NCI-H1105 treated with DMSO at 0.1 percent for 48 hours (cell line): ENCODE data around the gene IFNA1.
A peak's percentile ranks its signal among the peaks of the same experiment; 100 is the strongest.
"Not testable (repeated sequence)": the region's sequence is repeated elsewhere in the genome, so short reads cannot be mapped to it uniquely, and the experiment has no call there.

Experiments used
- DNase-seq: peaks from one replicate; lab custom pipeline; 2025; lab: John Stamatoyannopoulos, UW

IFNA1 gene

DNA sequence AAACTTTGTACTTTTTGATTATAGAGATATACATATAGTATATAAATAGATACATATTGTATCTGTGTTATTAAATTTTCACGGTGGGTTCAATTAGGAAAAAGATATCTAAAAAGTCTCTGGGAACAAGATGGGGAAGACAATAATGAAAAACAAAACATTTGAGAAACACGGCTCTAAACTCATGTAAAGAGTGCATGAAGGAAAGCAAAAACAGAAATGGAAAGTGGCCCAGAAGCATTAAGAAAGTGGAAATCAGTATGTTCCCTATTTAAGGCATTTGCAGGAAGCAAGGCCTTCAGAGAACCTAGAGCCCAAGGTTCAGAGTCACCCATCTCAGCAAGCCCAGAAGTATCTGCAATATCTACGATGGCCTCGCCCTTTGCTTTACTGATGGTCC is at the start of gene IFNA1:
Gene IFNA1 (plus strand): TSS at position 301 of the 400 bp plus-strand sequence. CDS start 69 bp downstream, at position 370.
- DNase-seq = no peak

DNA sequence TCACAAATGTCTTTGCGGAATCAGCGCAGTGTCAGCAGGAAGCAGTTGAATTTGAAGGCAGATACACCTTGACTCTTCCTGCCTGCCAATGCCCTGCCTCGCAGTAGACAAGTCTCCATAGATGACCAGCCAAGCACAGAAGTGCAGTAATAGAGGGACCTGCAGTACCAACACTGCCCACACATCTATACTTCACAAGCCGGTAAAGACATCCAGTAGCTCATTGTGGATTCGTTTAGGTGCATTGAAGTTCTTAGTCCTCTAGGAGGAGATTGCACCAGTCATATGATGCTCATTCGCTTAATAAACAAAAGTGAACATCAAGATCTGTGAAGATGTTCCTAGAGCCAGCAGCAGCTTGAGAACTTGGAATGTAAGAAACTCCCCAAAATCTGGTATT is 48.0 kb upstream of the IFNA1 start:
- no peak for DNase-seq

DNA sequence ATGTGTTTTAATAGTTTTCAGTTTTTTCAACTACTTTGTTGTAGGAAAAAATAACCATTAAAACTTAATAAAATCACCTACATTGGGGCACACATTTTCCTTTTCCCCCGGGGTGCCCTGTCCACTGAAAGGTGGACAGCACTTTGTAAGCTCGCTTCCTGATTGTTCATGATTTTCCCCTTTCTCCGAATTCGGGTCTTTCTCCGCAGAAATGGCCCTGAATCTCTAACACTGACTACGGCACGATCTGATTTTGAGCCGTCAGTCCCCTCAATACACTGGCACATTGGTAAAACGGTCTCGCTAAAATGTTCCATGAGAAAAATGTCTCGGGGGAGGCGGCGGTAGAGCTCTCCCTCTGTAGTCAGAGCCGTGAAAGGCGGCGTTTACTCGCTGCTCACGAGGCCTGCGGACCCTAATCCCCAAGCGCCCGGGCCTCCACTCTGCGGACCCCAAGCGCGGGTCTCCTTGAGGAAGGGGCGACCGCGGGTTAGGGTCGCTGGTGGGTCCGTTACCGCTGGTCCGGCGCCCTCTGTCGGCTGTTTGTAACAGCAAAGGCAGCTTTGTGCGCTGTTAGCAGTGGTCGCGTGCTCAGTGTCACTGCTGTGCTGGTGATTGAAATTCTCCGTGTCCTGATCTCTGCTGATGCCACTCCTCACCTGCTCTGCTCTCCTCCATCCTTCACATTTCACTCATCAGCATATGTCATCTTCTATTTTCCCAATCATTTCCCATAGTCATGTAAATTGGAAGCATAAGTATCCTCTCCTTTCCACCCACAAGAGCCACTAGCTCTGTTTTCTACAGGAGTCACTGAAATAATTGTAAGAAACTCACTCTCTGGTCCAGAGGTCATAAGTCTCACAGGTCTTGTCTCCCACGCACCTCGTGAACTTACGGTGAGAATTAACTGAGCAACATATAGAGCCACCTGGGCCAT is 44.2 kb upstream of the IFNA1 start:
- peak; percentile 43 for DNase-seq

DNA sequence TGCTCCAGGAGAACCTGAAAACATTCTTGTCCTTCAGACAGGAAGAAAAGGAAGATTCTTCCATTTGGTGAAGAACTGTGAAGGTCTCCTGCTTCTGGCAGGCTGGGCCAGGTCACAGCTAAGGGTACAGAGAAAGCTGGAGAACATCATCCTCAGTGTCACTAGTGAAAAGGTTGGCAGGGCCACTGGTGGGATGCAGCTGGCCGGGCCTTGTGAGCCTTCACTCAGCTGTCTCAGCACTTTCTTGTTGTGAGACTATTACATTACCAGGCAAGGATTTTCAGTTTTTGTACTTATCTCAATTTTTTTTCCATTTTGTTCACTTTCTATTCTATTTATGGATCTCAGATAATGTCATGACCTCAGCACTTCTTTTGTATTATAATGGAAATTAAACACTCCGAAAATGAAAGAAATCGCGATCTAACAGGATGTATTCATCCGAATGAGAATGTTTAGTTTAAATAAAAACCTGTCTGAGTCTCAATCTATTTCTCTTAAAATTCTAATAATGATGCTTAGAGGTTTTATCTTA is 41.2 kb upstream of the IFNA1 start:
- no peak for DNase-seq

DNA sequence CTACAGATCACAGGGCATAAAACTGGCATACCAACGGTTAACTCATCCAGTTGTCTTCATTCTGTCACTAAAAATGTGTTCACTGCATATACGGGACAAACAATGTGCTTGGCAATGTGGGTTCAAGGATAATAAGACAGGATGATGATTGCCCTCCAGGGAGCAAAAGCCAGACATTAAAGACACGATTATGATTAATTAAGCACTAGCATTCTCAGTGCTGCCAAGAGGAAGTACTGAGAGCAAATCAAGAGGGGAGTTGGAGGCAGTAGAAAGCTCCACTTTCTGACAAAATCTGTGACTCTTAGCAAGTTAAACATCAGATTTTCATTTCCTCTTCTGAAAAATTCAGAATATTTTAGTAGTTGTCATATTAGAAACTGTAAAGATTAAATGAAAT is 40.3 kb upstream of the IFNA1 start:
- DNase-seq = no peak

DNA sequence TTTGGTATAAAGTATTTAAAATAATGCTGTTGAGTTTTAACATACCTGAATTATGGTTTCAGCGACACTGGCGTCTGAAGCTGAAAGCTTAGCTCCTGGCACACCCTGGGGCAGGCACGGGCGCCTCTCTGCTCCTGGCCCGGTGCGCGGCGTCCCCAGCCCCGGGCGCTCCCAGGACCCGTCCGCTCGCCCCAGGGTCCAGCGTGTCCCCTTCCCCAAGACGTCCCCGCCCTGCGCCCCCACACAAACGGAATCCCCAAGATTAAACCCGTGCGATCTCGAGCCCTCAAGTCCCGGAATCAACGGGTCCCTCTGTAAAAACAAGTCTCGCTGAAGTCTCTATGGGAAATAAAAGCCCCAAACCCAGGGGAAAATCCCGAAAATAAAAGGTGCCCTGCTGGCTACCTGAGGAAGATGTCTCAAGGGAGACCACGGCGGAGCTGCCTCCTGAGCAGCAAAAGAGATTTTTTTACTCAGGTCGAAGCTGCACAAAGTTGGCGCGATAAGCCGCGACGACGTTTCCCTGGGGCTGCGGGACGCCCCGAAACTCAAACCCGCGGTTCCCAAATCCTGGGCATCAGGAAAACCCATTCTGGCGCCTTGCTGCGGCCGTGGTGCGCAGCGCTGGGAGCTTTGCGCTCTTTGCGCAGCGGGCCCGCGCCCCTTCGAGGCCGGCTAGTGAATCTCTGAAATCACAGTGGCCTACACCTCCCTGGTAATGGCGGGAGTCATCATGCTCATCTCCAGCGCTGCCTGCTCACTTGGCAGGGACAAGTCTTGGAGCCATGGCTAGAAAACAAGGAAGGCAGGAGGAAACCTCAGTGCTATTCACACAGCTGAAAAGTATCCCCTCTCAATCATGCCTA is 37.6 kb upstream of the IFNA1 start:
- no peak for DNase-seq

DNA sequence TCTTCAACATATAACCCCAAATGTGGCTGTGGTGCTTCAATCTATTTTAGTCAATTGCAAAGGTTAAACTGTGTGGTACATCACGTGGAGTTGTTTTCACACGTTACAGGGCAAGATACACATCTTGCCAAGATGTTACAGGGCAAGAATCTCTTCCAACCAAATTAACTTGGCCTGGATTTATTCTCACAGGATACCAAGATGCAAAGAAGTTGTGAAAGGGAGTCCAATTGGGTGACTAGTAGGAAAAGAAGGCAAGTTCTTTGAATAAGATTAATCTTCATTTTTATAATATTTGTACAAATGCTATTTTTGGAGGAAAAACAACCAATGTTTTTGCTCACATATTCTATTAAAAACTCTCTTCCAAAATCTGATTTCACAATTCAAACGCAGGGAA is 36.1 kb upstream of the IFNA1 start:
- DNase-seq = no peak

DNA sequence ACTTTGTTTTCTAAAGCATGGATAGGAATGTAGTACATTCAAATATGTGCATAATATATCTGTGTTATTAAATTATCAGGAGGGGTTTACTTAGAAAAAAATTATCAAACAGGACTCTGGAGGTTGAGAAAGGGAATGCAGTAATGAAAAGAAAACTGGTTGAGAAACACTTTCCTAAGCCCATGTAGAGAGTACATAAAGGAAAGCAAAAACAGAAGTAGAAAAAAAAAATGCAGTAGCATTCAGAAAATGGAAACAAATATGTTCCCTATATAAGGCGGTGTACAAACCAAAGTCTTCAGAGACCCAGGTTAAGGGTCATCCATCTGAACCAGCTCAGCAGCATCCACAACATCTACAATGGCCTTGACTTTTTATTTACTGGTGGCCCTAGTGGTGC is 31.4 kb upstream of the IFNA1 start, which contains the start of gene IFNA8:
Gene IFNA8 (plus strand): TSS at position 301 of the 400 bp plus-strand sequence. CDS start 60 bp downstream, at position 361.
- DNase-seq = no peak

DNA sequence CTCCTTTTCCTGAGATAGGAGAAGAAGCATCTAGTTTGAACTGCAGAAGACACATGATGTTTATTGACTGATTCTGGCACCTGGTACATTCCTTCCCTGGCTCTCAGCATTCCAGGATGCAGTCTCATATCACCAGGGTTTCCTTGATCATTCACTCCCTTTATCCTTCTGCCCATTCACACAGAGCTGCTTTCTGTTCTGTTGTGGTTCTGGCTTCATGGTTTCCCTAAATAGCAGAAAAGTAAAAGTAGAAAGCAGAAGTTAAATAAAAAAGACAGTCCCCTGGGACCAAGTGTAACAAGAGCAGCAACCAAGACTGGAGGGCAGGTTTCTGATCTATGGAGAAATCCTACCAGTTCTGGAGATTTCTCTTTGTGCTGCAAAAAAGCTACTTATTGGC is 28.1 kb upstream of the IFNA1 start:
- DNase-seq = no peak

DNA sequence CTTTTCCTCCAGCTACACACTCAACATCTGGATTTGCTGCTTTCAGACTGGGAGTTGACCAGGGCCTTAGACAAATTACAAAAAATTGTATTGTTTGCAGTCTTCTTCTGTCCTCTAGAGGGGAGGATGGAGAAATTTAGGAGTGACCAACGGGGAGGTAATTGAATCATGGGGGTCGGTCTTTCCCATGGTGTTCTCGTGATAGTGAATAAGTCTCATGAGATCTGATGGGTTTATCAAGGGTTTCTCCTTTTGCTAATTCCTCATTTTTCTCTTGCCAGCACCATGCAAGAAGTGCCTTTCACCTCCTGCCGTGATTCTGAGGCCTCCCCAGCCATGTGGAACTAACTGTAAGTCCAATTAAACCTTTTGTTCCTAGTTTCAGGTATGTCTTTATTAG is 27.1 kb upstream of the IFNA1 start:
- no peak for DNase-seq

DNA sequence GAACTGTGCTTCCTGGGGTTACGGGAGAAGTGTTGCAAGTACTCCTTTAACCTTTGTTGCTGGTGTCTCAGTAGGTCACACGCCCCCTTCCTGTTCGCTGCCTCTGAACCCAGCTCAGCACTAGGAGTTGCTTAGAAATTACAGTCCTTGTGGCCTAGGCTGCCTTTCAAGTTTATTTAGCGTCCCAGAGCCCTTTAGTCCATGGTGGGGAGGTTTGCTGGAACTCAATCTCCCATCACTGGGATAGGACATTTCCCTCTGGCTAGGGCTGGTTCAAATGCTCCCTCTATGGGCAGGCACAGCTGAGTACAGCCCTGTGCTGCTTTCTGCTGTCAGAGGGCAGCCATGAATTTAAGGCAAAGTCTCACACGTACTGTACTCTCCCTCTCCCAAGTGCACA is 26.6 kb upstream of the IFNA1 start:
- no peak for DNase-seq

DNA sequence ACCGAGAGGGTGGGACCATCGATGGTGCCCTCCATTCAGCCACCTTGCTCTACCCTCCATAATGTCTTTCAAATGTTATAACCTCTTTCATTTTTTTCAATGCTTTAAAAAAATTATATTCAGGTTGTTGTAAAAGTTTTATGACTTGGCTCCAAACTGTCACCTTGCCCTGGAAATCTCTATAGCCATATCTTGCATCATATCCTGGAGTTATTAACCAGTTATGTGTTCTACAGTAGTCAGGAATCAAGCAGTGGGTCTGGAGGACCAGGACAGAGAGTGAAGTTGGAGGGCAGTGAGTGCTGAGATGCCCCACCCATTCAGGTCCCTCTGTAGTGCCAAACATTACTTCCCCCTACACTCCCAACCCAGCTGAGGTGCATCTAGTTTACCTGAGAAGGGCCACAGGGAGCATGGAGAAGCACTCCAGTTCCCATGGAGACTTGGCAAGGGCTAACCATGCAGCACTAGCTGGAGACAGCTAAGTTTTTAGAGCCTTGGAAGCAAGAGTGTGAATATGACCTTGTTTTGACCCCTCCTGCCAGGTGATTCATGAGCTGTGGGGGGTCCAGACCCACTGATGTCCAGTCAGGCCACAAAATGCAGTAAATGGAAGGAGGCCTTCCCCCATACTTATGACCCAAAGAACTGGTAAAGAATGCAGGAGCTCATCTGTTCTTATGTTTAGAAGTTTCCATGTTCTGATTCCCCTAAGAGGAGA is 25.9 kb upstream of the IFNA1 start:
- no peak for DNase-seq

DNA sequence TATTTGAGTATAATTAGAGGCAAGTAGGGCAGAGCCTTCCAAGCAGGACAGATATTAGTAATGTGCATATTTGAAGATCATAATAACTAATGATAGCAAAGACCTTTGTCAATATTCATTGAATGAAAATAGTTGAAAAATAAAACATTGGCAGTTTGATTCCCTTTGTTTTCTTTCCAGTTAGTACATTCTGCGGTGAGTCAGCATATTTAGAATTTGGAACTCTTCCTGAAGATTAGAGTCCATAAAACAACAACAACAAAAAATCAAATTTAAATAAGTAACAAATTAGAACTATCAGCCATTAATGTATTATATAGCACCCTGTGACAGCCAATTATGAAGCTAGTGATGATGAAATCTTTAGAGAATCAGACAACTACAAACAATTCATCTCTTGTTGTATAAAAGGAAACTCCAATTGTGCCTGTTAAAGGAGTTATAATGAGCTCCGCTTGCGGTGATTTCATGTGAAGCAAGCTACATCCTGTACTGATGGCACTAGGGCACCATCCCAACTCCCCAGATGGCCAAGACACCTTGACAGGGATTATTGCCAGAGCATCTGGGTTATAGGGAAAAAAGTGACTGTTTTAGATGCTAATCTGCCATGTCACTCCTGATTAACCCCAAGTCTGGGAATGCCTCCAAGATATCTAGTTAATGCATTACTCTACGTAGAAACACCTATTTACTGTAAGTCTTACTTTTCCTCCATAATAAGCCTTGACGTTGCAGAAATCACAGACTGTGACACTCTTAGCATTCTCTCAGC is 24.6 kb upstream of the IFNA1 start:
- DNase-seq = no peak

DNA sequence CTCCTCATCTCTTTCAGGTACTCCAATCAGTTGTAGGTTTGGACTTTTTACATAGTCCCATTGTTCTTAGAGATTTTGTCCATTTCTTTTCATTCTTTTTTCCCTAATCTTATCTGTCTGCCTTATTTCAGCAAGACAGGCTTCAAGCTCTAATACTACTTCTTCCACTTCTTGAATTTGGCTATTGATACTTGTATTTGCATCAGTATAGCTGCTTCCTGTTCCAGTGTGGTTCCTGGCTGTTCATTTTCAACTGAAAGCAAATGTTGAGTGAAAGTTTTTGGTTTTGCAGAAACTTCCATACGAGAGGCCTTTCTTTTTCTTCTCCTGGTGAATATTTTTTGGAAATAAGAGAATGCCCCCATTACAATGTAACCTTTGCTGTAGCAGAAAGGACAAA is 12.0 kb upstream of the IFNA1 start:
- DNase-seq = no peak

DNA sequence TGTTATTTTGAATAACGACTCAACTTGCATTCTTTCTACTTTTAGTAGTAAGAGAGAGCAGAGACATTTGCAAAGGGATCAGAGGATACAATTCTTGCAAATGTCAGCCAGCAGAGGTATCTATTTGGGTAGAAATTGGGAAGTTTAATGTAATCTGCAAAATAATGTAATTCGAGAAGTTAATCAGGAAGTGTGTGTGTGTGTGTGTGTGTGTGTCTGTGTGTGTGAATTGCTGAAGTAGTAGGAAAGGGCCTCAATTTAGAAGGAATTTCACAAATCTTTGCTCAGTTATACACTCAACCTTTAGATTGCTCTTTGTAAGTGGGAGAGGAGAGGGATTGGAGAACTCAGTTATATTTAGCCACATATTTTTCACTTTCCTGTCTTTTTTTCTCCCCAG is 11.0 kb upstream of the IFNA1 start:
- DNase-seq = no peak

DNA sequence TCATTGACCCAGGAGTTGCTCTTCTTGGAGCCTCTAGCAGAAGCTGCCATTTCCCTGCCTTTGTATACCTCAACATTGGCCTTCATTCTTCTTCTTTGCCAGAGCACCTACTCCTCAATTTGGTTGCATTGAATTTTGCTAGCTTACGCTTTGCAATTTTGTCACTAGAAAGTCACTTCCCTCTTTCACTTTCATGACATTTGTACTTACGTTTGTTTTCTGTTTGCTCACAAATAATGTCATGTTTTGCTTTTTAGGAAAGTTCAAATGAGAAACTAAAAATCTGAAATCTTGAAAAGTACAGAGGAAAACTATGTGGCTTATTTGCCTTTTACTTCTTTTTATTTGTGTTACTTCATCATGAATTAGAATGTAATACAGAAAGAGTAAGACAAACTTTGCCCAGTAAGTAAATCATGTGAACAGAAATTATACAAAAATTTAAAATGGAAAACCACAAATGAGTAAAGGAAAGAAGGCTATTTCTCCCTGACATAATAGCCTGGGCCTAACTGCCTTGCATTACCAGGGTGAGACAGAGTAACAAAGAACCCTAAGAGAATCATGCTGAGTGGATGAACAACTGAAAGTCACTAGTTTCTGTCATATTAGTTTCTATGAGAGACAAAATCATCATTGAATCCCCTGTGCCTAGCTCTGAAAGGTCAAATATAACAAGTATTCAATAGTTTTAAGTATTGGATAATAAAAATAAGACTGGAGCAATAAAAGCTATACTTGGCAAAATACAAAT is 7.4 kb upstream of the IFNA1 start:
- no peak for DNase-seq

DNA sequence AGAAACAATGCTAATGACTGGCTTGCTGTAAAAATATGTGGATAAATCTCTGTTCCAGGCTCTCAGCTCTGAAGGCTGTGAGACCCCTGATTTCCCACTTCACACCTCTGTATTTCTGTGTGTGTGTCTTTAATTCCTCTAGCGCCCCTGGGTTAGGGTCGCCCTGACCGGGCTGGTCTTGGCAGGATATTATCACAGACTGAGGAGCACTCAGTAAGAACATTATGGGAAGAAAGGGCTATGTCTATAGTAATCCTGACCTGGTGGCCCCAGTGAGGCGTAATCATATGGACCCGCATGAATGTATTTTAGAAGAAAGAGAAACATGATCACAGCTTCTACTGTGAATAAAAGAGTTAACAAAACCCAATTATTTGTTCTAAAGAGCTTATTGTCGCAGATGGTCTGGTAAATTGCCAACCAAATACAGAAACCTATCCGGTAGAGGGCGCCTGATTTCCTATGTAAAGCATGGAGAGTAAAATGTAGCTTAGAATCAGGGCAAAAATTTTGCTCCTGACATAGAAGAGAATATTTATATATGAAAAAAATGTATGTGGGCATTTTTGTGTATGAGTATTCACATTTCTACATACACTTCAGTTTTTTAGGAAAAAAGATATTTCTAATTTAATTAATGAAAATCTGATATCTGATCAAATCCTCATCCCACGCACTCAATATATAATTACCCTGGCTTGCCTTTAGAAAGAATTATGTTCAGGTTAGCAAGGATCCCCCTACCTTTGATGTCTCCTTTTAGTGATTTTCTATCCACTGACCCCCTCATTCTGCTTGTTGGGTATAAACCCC is 5.8 kb upstream of the IFNA1 start:
- peak; percentile 38 for DNase-seq

DNA sequence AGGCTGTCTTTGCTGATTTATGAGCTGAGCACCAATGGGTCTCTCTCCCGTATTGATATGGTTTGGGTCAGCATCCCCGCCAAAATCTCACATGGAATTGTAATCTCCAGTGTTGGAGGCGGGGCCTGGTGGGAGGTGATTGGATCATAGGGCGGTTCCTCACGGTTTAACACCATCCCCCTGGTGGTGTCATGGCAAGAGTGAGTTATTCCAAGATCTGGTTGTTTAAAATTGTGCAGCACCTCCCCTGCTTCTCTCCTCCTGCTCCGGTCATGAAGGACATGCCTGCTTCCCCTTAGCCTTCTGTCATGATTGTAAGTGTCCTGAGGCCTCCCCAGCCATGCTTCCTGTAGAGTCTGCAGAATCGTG is 5.2 kb upstream of the IFNA1 start:
- not testable (repeated sequence) for DNase-seq

DNA sequence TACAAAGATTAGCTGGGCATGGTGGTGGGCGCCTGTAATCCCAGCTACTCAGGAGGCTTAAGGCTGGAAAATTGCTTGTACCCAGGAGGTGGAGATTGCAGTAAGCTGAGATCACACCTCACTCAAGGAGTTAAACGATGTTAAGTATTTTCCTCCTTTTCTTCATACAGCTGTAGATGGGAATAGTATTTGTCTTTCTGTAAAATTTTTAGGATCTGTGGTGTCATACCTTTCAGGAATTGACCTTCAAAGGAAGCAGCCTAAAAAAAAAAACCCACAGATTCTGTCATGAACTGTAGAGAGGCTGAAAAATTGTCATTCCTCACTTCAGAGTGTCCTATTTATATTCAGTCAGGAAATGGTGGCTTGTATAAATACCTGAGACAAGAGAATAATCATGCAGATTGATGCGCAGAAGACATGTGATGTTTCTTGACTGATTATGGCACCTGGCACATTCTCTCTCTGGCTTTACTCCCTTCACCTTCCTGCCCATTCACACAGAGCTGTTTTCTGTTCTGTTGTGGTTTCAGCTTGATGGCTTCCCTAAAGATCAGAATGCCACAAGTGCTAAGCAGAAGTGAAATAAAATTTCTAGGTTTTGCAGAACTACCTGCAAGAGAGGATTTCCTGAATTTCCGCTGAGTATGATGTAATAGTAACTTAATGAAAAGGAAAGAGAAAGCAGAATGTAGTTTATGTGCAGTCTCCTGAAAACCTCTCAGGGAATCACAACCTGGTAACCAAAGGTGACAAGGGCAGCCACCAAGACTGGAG is 3.8 kb downstream of the IFNA1 start:
- no peak for DNase-seq
